NB4 (cell line): ENCODE data around the gene RGS13.

ENCODE experiments used
- MYC ChIP-seq: IDR thresholded peaks from 2 replicates; pipeline ENCODE4 v1.6.1; 2011; ENCODE audit warnings: low read depth, low read length
- POLR2A ChIP-seq: IDR thresholded peaks from 2 replicates; pipeline ENCODE4 v1.6.1; 2011; ENCODE audit warnings: mild to moderate bottlenecking; ENCODE audit not compliant: insufficient read length; ENCODE audit errors: extremely low read depth
- TF ChIP-seq, protein P1 (sequence below): IDR thresholded peaks from one replicate; pipeline ENCODE4 v1.5.1; 2012; ENCODE audit warnings: low read depth, low read length
- TF ChIP-seq, protein P2 (sequence below): IDR thresholded peaks from 2 replicates; pipeline ENCODE4 v1.6.1; 2011; ENCODE audit warnings: low read depth, low read length

- TF ChIP-seq, protein P1, sequence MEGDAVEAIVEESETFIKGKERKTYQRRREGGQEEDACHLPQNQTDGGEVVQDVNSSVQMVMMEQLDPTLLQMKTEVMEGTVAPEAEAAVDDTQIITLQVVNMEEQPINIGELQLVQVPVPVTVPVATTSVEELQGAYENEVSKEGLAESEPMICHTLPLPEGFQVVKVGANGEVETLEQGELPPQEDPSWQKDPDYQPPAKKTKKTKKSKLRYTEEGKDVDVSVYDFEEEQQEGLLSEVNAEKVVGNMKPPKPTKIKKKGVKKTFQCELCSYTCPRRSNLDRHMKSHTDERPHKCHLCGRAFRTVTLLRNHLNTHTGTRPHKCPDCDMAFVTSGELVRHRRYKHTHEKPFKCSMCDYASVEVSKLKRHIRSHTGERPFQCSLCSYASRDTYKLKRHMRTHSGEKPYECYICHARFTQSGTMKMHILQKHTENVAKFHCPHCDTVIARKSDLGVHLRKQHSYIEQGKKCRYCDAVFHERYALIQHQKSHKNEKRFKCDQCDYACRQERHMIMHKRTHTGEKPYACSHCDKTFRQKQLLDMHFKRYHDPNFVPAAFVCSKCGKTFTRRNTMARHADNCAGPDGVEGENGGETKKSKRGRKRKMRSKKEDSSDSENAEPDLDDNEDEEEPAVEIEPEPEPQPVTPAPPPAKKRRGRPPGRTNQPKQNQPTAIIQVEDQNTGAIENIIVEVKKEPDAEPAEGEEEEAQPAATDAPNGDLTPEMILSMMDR, result no peak
- TF ChIP-seq POLR2A (no peak), MYC (no peak)
- TF ChIP-seq, protein P2, sequence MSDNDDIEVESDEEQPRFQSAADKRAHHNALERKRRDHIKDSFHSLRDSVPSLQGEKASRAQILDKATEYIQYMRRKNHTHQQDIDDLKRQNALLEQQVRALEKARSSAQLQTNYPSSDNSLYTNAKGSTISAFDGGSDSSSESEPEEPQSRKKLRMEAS, result no peak
Measured at GRCh38 chr1:192600275-192600674, 35.7 kb upstream of the RGS13 start.
